WI38 (cell line): ENCODE results near the gene GALNT2.

Experiments
- H3K4me3 ChIP-seq: 2 replicates; pipeline ENCODE4 v1.5.1; 2011; ENCODE audit warnings: low read depth, mild to moderate bottlenecking, control low read depth, low read length
- TF ChIP-seq, protein P1 (sequence below): IDR thresholded peaks from 2 replicates; pipeline ENCODE4 v1.5.1; 2012; ENCODE audit warnings: low read depth, mild to moderate bottlenecking, control low read depth, low read length

The GALNT2 gene

DNA sequence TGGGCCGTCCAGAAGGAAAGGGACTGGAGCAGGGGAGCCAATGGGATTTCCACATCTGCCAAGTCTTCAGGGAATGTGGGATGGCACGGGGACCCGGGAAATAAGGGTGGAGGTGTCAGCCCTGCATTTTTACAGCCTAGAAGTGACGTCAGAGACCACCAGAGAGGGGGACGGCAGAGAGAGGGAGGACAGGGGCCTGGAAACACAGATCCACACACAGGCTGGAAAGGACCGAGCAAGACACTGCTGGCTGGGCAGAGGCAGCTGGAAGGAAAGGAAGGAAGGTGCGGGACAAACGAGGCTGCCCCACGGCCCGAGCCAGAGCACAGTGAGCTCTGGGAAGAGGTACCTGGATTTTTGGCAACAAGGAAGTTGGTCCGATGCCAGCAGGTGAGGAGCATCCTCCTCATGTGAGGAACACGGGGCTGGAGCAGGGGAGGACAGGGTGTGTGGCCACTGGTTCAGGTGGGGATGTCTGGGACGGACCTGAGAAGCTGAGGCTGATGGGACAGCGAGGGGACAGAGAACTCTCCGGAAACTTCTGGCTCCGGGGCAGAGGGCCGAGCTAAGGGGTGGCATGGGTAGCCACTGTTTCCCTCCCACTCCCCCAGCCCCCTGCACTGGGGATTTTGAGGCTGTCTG lies 220.8 kb downstream of the GALNT2 start:
- H3K4me3 ChIP-seq, result no peak overlapping the region
- TF ChIP-seq, protein P1, sequence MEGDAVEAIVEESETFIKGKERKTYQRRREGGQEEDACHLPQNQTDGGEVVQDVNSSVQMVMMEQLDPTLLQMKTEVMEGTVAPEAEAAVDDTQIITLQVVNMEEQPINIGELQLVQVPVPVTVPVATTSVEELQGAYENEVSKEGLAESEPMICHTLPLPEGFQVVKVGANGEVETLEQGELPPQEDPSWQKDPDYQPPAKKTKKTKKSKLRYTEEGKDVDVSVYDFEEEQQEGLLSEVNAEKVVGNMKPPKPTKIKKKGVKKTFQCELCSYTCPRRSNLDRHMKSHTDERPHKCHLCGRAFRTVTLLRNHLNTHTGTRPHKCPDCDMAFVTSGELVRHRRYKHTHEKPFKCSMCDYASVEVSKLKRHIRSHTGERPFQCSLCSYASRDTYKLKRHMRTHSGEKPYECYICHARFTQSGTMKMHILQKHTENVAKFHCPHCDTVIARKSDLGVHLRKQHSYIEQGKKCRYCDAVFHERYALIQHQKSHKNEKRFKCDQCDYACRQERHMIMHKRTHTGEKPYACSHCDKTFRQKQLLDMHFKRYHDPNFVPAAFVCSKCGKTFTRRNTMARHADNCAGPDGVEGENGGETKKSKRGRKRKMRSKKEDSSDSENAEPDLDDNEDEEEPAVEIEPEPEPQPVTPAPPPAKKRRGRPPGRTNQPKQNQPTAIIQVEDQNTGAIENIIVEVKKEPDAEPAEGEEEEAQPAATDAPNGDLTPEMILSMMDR, result no peak

DNA sequence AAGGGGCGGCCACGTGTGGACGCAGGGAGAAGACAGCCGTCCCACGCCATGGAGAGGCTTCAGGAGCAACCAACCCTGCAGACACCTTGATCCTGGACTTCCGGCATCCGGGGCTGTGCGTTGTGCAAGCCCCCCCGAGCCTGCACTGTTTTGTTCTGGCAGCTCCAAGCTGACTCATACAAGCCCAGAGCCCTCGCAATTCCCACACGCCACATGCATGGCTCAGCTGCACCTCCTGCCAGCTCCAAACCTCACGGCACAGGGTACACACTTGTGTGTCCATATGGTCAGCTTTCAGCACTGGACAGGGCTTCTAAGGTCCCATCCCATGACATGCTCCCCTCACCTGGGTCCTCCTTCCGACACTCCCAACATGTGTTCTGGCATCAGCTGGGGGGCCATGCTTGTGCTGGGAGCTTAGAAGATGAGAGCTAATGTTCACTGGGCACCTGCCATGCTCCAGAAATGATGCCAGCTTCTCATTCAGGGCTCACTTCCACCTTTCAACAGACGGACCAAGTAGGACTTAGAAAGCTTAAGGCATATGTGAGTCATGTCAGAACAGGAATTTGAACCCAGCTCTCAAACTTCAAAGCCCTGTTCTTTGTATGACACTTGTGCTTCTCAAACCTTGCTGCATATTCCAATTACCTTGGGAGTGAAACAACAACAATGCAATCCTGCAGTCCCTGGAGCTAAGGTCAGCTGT lies 221.8 kb downstream of the GALNT2 start:
- TF ChIP-seq, protein P1, result no peak
- no peak overlapping the region for H3K4me3 ChIP-seq

DNA sequence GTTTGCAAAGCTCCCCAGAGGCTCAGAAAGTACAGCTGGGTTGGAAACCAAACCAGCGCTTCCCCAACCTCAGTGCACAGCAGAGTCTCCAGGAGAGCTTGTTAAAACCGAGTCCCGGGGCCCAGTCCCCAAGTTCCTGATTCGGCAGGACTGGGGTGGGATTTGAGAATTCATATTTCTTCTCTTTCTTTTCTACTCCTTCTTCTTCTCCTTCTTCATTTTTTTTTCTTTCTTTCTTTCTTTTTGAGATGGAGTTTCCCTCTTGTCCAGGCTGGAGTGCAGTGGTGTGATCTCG lies 222.3 kb downstream of the GALNT2 start:
- no peak overlapping the region for H3K4me3 ChIP-seq
- TF ChIP-seq, protein P1, result no peak

DNA sequence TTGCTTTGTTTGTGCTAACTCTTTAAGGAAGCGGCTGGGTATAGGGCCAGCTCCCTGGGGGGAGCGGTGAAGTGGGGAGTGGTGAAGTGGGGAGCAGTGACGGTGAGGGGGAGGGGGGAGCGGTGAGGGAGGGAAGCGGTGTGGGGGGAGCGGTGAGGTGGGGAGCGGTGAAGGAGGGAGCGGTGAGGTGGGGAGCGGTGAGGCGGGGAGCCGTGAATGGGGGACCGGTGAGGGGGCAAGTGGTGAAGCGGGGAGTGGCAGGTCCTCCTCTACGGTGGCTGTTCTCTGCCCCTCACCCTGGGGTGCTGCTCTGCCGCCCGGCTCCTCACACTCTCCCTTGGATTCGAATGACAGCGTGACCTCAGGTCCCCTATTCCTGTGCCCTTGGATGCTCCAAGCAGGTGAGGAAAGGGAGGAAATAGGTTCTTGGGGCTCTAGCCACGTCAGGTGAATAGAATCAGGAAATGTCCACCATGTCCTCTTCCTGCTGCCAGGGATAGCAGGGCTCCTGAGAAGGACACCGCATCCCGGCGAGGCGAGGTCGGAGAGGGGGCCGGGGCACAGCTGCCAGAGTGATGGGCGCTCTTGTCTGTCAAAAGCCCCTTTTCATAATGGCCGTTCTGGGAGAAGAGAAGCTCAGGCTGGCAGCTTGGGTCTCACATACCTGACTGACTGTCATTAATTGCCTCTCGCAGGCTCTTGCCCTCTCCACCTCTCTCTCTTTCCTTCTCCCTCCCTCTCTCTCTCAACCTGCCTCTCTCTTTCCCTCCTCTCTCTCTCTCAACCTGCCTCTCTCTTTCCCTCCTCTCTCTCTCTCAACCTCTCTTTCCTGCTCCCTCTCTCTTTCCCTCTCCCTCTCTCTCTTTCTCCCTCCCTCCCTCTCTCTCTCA lies 224.9 kb downstream of the GALNT2 start:
- H3K4me3 ChIP-seq, result no peak overlapping the region
- TF ChIP-seq, protein P1, result no peak

DNA sequence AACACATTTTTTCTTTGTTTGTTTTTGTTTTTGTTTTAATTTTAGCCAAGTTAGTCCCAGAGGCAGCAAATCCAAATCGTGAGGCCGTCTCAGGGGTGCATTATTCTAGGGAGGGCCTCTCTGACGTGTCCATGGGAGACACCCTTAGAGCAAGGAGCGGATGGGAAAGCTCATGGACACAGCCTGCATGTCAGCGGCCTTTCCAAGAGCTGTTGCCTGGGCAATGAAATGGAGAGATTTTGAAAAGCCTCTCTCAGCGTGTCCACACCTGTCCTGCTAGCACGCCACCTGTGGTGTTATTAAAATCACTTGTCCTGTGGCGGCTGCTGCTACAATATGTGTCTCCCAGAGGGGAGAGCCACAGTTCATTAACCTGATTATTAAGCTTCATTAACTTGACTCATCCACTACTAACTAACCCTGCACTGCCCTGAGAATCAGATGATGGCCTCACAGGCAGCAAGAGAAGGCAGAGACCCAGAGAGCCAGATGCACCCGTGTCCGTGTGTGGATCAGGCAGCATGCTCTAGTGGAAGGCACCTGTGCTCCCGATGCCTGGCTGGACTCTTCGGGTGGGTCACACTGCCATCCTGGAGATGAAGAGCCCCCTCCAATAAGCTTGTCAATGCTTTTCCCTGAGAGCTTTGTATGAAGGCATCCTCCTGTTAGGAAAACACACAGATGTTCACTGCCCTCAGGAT lies 225.8 kb downstream of the GALNT2 start:
- H3K4me3 ChIP-seq, result no peak overlapping the region
- TF ChIP-seq, protein P1, result no peak

DNA sequence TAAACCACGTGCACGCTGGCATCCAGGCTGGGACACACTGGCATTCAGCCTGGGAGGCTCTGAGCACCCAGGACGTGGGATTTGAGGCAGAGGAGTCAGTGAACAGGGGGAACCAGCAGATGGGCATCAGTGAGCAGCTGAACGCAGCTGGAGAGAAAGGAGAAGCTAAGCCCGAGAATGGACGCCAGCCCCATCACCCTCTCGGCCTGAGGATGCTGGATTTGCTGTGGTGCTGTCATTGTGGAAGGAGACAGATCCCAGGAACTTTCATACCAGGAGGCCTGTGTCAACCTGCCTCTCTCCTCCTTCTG lies 226.3 kb downstream of the GALNT2 start:
- TF ChIP-seq, protein P1, result no peak
- H3K4me3 ChIP-seq, result no peak overlapping the region
